GM18868 (cell line): Measurements from ENCODE around the gene CDH26.
"Not testable (repeated sequence)": the region's sequence is repeated elsewhere in the genome, so short reads cannot be mapped to it uniquely, and the experiment has no call there.

Source experiments
- ATAC-seq: cut with Tn5 transposase; IDR thresholded peaks from one replicate; pipeline ENCODE4 v1.9.1; 2021; ENCODE audit warnings: mild to moderate bottlenecking, moderate library complexity; ENCODE audit not compliant: unreplicated experiment

The CDH26 gene

GRCh38 chr20:60040471-60041162 lies 82.4 kb downstream of the CDH26 start:
- ATAC-seq: no peak

GRCh38 chr20:60041436-60042165 lies 83.4 kb downstream of the CDH26 start:
- not testable (repeated sequence) for ATAC-seq

GRCh38 chr20:60043435-60043834 lies 85.2 kb downstream of the CDH26 start:
- ATAC-seq: no peak

GRCh38 chr20:60046011-60046413 lies 87.8 kb downstream of the CDH26 start:
- ATAC-seq: no peak

DNA sequence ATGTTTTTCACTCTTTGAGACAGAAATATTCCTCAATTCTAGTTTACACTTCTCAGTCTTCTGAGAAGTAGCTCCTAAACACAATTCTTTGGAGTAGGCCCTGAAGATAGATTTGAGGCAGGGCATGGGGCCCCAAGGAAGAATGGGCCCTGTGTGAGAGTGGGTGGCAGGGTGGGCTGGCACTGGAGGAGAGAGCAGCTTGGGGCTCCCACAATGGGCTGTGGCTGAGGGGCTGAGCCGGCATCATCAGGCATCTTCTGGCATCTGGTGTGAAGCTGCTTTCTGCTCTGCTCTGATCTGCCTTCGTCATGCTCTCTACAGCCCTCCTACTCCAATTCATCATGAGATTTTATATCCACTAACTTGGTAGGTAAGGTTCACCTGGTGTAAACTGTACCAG lies 88.2 kb downstream of the CDH26 start:
- no peak for ATAC-seq

DNA sequence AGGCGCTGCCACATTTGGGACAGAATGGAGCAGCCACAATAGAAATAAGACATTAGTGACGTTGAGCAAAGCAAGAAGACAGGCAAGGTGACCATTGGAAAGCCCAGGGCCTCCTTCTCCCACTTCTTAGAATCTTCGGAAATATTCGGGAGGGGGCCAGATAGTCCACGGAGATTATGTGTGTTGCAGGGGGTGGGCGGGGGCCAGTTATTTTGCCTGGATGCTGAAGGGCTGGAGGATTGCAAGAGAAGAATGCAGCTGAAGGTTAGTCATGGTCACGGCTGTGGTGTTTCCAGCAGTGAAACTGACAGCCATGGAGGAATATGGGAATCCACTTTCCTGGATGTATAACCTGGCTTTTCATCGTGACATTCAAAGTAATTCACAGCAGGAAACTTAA lies 88.6 kb downstream of the CDH26 start:
- ATAC-seq: no peak

DNA sequence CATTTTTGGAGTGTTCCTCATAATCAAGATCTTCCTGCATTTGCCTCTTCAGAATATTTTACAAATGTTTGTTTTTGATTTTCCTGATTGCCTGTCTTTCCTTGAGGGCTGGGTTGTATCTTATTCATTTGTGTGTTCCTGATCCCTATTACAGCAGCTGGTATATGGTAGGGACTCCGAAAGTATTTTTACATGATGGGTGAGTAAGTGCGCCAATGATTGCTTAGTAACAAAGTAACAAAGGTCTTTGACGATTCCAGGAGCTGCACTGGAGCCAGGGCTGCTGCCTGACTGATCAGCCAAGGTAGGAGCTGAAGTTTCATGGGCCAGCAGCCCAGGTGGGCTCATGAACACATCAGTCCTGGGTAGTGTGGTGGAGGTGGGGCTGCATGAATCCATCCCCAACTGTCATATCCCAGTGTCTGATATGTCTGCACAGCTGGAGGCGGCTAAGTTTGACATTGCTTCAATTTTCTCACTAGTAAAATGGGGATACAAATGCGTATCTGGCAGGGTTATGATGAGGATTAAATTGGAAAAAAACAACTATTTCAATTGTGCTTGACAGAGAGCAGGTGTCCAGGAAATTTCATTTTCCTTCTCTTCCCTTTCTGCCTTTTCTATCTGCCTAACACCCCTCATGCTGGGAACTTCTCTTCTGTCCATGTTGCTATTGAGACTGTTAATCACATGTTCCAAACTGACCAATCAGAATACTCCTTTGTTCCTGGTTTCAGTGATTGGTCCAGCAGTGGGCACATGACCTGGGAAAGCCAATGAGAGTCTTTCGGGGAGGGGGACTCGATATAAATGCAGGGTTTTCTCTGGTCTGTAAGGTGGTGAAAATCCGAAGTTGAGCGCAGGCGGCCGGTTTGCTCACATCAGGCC lies 90.7 kb downstream of the CDH26 start:
- ATAC-seq: no peak

DNA sequence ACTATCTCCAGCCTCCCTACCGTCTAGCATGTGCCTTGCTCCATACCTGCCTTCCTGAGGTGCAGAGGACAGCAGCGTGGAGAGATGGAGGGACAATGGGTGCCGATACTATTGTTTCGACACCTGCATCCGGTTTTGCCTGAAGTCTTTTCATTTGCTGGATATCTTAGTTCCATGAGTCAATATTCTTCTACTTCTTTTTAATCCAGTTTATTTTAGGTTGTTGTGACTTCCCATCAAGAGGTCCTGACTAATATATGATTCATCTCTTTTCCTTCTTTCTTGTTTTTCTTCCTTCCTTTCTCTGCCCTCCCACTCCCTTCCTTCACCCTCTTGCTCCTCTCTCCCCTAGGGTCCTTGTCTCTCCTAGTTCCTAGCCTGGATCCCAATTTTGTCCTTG lies 91.4 kb downstream of the CDH26 start:
- ATAC-seq: no peak

GRCh38 chr20:60050193-60050947 lies 92.1 kb downstream of the CDH26 start:
- ATAC-seq: no peak

- ATAC-seq: no peak
These were observed 93.7 kb downstream of the CDH26 start for GRCh38 chr20:60051911-60052310.

DNA sequence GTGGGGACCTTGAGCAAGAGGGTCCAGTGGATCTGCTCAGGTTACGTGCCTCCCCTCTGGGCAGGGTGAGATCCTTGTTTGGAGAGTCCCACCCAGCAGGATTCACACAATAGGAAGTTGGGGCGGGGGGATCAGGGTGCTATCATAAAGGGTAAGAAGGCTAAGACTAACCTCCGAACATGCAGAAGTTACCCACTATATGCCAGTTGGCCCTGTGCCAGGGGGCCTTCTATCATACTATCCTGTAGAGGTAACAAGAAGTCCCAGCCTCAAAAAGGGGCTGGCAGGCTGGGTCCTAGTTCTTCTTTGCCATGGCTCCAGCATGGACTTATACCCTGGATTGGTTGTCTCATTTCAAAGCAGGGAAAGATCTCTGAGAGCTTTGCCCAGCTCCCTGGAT lies 94.1 kb downstream of the CDH26 start:
- ATAC-seq: no peak

GRCh38 chr20:60053125-60053817 lies 95.0 kb downstream of the CDH26 start:
- no peak for ATAC-seq

DNA sequence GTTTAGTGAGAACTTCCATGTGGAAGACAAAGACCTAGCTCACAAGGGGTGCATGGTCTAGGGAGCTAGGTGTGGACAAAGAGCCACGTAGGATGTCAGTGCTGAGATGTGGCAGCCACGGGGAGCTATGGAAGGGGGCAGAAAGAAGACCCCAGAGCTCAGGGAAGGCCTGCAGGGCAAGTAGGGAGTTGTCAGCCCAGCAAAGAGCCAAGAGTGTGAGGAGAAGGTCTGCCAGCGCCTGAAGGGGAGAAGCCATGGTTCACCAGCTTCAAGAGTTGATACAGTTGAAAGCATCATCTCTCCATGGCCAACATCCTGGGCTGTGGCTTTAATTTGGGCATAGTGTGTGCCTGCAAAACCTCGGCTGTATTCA lies 95.6 kb downstream of the CDH26 start:
- ATAC-seq: no peak

- ATAC-seq: no peak
These were observed 96.8 kb downstream of the CDH26 start for GRCh38 chr20:60054716-60055634.

DNA sequence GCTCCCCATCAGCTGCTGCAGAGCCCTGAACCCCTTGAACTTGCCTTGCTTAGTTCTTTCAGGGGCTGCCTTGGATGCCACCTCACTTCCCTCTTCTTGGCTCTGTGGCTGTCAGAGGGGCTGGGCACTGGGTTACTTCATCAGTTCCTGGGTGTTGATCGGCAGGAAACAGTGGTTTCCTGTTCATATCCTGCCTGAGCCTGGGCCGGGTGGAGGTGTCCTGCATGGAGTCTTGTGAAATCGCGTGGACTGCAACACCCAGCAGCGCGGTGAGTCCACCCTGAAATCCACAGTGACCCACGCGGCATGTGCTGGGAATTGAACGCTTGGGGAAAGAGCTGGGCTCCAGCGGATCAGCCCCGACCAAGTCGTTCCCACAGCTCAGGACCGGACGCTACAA lies 97.5 kb downstream of the CDH26 start:
- no peak for ATAC-seq

GRCh38 chr20:60056407-60057122 lies 98.3 kb downstream of the CDH26 start:
- no peak for ATAC-seq

- peak; percentile 66 for ATAC-seq
These were observed 99.1 kb downstream of the CDH26 start for GRCh38 chr20:60057123-60057865.
